HCT116 (cell line): Measurements from ENCODE around the gene MOV10L1. TPM values are rescaled to one million over a fixed set of nuclear protein-coding genes. Genes with fewer than 3 reads are reported as not detected.

Experiments used
- ATAC-seq: fragments of 200-7000 bp; cut with Tn5 transposase; 2 replicates; pipeline ENCODE4 v1.9.1; 2020; ENCODE audit warnings: mild to moderate bottlenecking, moderate library complexity
- BruUV-seq: library from RNA; stranded (reverse); fragments of 400-500 nt; replicated peaks from 2 replicates; lab custom pipeline; 2021; lab: Mats Ljungman, UMichigan
- CTCF ChIA-PET: fragments of 300-600 bp; sonication (Branson Sonifier 250); formaldehyde crosslinking; loops from one replicate; lab custom pipeline; 2021; ENCODE audit warnings: antibody characterized with exemption; lab: Charles Lee
- POLR2A ChIA-PET: fragments of 300-600, 350-600 bp; sonication (Branson Sonifier 250); formaldehyde crosslinking; loops from one replicate; lab custom pipeline; 2021; ENCODE audit warnings: antibody characterized with exemption; lab: Charles Lee
- RAD21 ChIA-PET, 2 experiments: fragments of 300-600 bp; sonication (Branson Sonifier 250); formaldehyde crosslinking; loops; one replicate each; lab custom pipeline; 2023; ENCODE audit warnings: low total read pairs in 2 of 2; ENCODE audit not compliant: uncharacterized antibody in 2 of 2, unreplicated experiment in 2 of 2, low non-redundant PET in 1 of 2; lab: Charles Lee
- DNase-seq: peaks from one replicate; pipeline ENCODE4 v3.0.0-alpha.2; 2010; ENCODE audit warnings: low read depth, low spot score
- H2AFZ ChIP-seq: fragments of 200-600 bp; shearing (Covaris generic), sonication (generic); 2 replicates; pipeline ENCODE4 v1.6.1; 2017; ENCODE audit warnings: low read depth, mixed run types, mixed read lengths, antibody characterized with exemption, low read length; ENCODE audit not compliant: poor library complexity, severe bottlenecking
- H3K27ac ChIP-seq: 2 replicates; pipeline ENCODE4 v1.5.1; 2012; ENCODE audit warnings: low read depth, low read length
- H3K27me3 ChIP-seq: fragments of 200-600 bp; sonication (generic); 2 replicates; pipeline ENCODE4 v1.6.1; 2016; ENCODE audit warnings: mixed run types, low read length, mixed read lengths; ENCODE audit not compliant: insufficient read depth
- H3K36me3 ChIP-seq, 2 experiments: fragments of 200-500 bp in 1 of 2; fragments of 200-600 bp in 1 of 2; sonication (Bioruptor generic) in 1 of 2; sonication (generic) in 1 of 2; 2 replicates each; pipeline versions ENCODE4 v1.5.1 to v1.6.1; 2014 to 2016; ENCODE audit warnings: low read length in 2 of 2, inconsistent platforms in 1 of 2, mixed read lengths in 1 of 2, mixed run types in 1 of 2; ENCODE audit not compliant: insufficient read depth in 2 of 2, control insufficient read depth in 1 of 2
- H3K4me1 ChIP-seq, 2 experiments: fragments of 200-600 bp in 1 of 2; sonication (generic) in 1 of 2; 2 replicates each; pipeline versions ENCODE4 v1.5.1 to v1.6.1; 2012 to 2017; ENCODE audit warnings: low read length in 2 of 2, inconsistent platforms in 1 of 2, mild to moderate bottlenecking in 1 of 2, mixed read lengths in 1 of 2, mixed run types in 1 of 2, moderate library complexity in 1 of 2; ENCODE audit not compliant: insufficient read depth in 2 of 2, control insufficient read depth in 1 of 2
- H3K4me2 ChIP-seq: fragments of 200-600 bp; sonication (generic); 2 replicates; pipeline ENCODE4 v1.6.1; 2017; ENCODE audit warnings: mixed run types, low read length, mixed read lengths
- H3K4me3 ChIP-seq, 2 experiments: fragments of 200-600 bp in 1 of 2; sonication (generic) in 1 of 2; replicated peaks in 1 of 2; 2 replicates each; pipeline ENCODE4 v1.5.1; 2011 to 2016; ENCODE audit warnings: low read length in 2 of 2, control low read depth in 1 of 2, low read depth in 1 of 2, mild to moderate bottlenecking in 1 of 2, mixed read lengths in 1 of 2, mixed run types in 1 of 2
- H3K79me2 ChIP-seq: fragments of 200-600 bp; sonication (generic); 2 replicates; pipeline ENCODE4 v1.6.1; 2017; ENCODE audit warnings: mild to moderate bottlenecking, mixed run types, low read length, moderate library complexity, mixed read lengths; ENCODE audit not compliant: insufficient read depth
- H3K9ac ChIP-seq: fragments of 200-600 bp; sonication (generic); 2 replicates; pipeline ENCODE4 v1.6.1; 2016; ENCODE audit warnings: low read length, mixed read lengths
- H3K9me2 ChIP-seq: fragments of 200-600 bp; sonication (generic), shearing (Covaris generic); 2 replicates; pipeline ENCODE4 v1.6.1; 2017; ENCODE audit warnings: mixed run types, mild to moderate bottlenecking, moderate library complexity; ENCODE audit not compliant: insufficient read depth
- H3K9me3 ChIP-seq, 2 experiments: fragments of 200-500 bp in 1 of 2; fragments of 200-600 bp in 1 of 2; sonication (Bioruptor generic) in 1 of 2; sonication (generic) in 1 of 2; 2 replicates each; pipeline ENCODE4 v1.6.1; 2014 to 2017; ENCODE audit warnings: low read length in 2 of 2, mixed read lengths in 2 of 2, inconsistent platforms in 1 of 2, low read depth in 1 of 2, mild to moderate bottlenecking in 1 of 2, mixed run types in 1 of 2, moderate library complexity in 1 of 2; ENCODE audit not compliant: control insufficient read depth in 1 of 2, insufficient read depth in 1 of 2
- H4K20me1 ChIP-seq: fragments of 200-600 bp; sonication (generic), shearing (Covaris generic); 2 replicates; pipeline ENCODE4 v1.6.1; 2017; ENCODE audit warnings: mixed run types, mild to moderate bottlenecking, moderate library complexity; ENCODE audit not compliant: insufficient read depth
- CEBPB ChIP-seq: IDR thresholded peaks from 2 replicates; pipeline ENCODE4 v1.6.1; 2012; ENCODE audit warnings: low read depth
- ELF1 ChIP-seq: IDR thresholded peaks from 2 replicates; pipeline ENCODE4 v1.6.1; 2012; ENCODE audit warnings: low read depth, borderline replicate concordance
- EZH2 ChIP-seq: fragments of 200-600 bp; sonication (generic); IDR thresholded peaks from 2 replicates; pipeline ENCODE4 v1.6.1; 2017; ENCODE audit warnings: antibody characterized with exemption, mixed run types
- EZH2phosphoT487 ChIP-seq: fragments of 200-600 bp; IDR thresholded peaks from 2 replicates; pipeline ENCODE4 v1.6.1; 2018; ENCODE audit warnings: antibody characterized with exemption, borderline replicate concordance
- FOSL1 ChIP-seq: IDR thresholded peaks from 2 replicates; pipeline ENCODE4 v1.6.1; 2012; ENCODE audit warnings: low read depth
- JUND ChIP-seq: IDR thresholded peaks from 2 replicates; pipeline ENCODE4 v1.6.1; 2012
- POLR2AphosphoS5 ChIP-seq: IDR thresholded peaks from 2 replicates; pipeline ENCODE4 v1.6.1; 2011; ENCODE audit warnings: mild to moderate bottlenecking, low read depth, low read length, moderate library complexity
- RAD21 ChIP-seq: IDR thresholded peaks from 2 replicates; pipeline ENCODE4 v1.6.1; 2012; ENCODE audit warnings: low read depth, mild to moderate bottlenecking
- SIN3A ChIP-seq: IDR thresholded peaks from 2 replicates; pipeline ENCODE4 v1.6.1; 2012; ENCODE audit warnings: low read depth
- SP1 ChIP-seq: IDR thresholded peaks from 2 replicates; pipeline ENCODE4 v1.6.1; 2012; ENCODE audit warnings: low read depth
- SRF ChIP-seq: IDR thresholded peaks from 2 replicates; pipeline ENCODE4 v1.6.1; 2012; ENCODE audit warnings: low read depth
- YY1 ChIP-seq: IDR thresholded peaks from 2 replicates; pipeline ENCODE4 v1.6.1; 2011; ENCODE audit warnings: low read length, low read depth, moderate library complexity, mild to moderate bottlenecking; ENCODE audit not compliant: insufficient replicate concordance; ENCODE audit errors: extremely low read depth
- ZFX ChIP-seq: fragments of 450-650 bp; IDR thresholded peaks from 2 replicates; pipeline ENCODE4 v1.6.1; 2017
- ZNF274 ChIP-seq: fragments of 200-500 bp; sonication (Bioruptor generic); IDR thresholded peaks from 2 replicates; pipeline ENCODE4 v1.6.1; 2014; ENCODE audit warnings: mild to moderate bottlenecking, low read depth, low read length, inconsistent platforms
- intact Hi-C: fragments of 100-400 bp; cut with micrococcal nuclease; formaldehyde crosslinking; loops from 2 replicates; pipeline ENCODE4 v1.10.0; 2022
- total RNA-seq: library from RNA; stranded (reverse); gene quantifications from one replicate; pipeline ENCODE4 v1.2.1, GENCODE V29; 2021; ENCODE audit not compliant: unreplicated experiment
- TF ChIP-seq, protein P1 (sequence below): IDR thresholded peaks from 2 replicates; pipeline ENCODE4 v1.6.1; 2012; ENCODE audit warnings: low read depth
- TF ChIP-seq, protein P2 (sequence below): IDR thresholded peaks from 2 replicates; pipeline ENCODE4 v1.6.1; 2012
- TF ChIP-seq, protein P3 (sequence below): IDR thresholded peaks from 2 replicates; pipeline ENCODE4 v1.6.1; 2011; ENCODE audit warnings: mild to moderate bottlenecking, low read length, moderate library complexity; ENCODE audit not compliant: insufficient replicate concordance; ENCODE audit errors: extremely low read depth
- TF ChIP-seq, protein P4 (sequence below), 3 experiments: fragments of 200-600 bp in 1 of 3; sonication (generic) in 1 of 3; IDR thresholded peaks in 2 of 3; conservative IDR thresholded peaks in 1 of 3; 2 replicates each; pipeline ENCODE4 v1.5.1; 2012 to 2017; ENCODE audit warnings: low read depth in 2 of 3, low read length in 2 of 3, antibody characterized with exemption in 1 of 3, borderline replicate concordance in 1 of 3, control low read depth in 1 of 3, mild to moderate bottlenecking in 1 of 3, mixed read lengths in 1 of 3, mixed run types in 1 of 3, moderate library complexity in 1 of 3; ENCODE audit not compliant: insufficient read depth in 1 of 3
- TF ChIP-seq, protein P5 (sequence below): IDR thresholded peaks from 2 replicates; pipeline ENCODE4 v1.6.1; 2012

MOV10L1 gene
- total RNA-seq, 1 experiment from 2014 or later, result not detected

DNA sequence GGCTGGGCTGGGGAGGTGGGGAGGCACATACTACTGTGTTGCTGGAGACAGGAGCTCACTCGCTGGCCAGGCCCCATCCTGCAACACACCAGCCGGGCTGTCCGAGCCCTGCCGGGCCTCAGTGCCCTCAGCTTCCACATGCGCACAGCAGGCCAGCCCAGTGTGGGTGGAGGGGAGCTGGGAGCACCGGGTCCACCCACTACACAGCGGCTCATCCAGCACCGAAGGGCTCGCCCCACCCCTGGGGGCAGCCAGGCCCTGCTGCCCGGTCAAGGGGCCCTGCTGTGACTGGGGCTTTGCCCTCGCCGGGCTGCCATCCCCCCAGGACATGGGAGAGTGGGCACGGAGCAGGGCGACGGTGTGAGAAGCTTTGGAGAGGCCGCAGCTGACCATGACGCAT lies 41.0 kb upstream of the MOV10L1 start:
- H3K27me3 ChIP-seq, result no peaks in the 10 kb centered on the region

More for the DNA sequence above, 41.0 kb upstream of the MOV10L1 start:
- ChIA-PET POLR2A (no interaction called here), RAD21 (no interaction called here), CTCF (no interaction called here)
- Histone ChIP-seq H3K9me3 (no peaks in the 10 kb centered on the region), H3K4me1 (no peaks in the 10 kb centered on the region), H3K36me3 (no peaks in the 10 kb centered on the region), H3K4me3 (no peak overlapping the region), H2AFZ (no peak overlapping the region), H3K27ac (no peak overlapping the region), H4K20me1 (no peaks in the 10 kb centered on the region), H3K79me2 (no peaks in the 10 kb centered on the region), H3K4me2 (no peak overlapping the region), H3K9me2 (no peaks in the 10 kb centered on the region), H3K9ac (no peak overlapping the region)
- no TSS peak for BruUV-seq
- DNase-seq (no peak), ATAC-seq (no peak)
- TF ChIP-seq, protein P1, sequence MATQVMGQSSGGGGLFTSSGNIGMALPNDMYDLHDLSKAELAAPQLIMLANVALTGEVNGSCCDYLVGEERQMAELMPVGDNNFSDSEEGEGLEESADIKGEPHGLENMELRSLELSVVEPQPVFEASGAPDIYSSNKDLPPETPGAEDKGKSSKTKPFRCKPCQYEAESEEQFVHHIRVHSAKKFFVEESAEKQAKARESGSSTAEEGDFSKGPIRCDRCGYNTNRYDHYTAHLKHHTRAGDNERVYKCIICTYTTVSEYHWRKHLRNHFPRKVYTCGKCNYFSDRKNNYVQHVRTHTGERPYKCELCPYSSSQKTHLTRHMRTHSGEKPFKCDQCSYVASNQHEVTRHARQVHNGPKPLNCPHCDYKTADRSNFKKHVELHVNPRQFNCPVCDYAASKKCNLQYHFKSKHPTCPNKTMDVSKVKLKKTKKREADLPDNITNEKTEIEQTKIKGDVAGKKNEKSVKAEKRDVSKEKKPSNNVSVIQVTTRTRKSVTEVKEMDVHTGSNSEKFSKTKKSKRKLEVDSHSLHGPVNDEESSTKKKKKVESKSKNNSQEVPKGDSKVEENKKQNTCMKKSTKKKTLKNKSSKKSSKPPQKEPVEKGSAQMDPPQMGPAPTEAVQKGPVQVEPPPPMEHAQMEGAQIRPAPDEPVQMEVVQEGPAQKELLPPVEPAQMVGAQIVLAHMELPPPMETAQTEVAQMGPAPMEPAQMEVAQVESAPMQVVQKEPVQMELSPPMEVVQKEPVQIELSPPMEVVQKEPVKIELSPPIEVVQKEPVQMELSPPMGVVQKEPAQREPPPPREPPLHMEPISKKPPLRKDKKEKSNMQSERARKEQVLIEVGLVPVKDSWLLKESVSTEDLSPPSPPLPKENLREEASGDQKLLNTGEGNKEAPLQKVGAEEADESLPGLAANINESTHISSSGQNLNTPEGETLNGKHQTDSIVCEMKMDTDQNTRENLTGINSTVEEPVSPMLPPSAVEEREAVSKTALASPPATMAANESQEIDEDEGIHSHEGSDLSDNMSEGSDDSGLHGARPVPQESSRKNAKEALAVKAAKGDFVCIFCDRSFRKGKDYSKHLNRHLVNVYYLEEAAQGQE, result no peak
- no peak for TF ChIP-seq SRF
- no peak for TF ChIP-seq POLR2AphosphoS5
- TF ChIP-seq FOSL1, result no peak
- TF ChIP-seq CEBPB, result no peak
- no peak for TF ChIP-seq YY1
- no peak for TF ChIP-seq ZNF274
- TF ChIP-seq, protein P2, sequence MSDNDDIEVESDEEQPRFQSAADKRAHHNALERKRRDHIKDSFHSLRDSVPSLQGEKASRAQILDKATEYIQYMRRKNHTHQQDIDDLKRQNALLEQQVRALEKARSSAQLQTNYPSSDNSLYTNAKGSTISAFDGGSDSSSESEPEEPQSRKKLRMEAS, result no peak
- TF ChIP-seq ZFX, result no peak
- no peak for TF ChIP-seq JUND
- no peak for TF ChIP-seq SIN3A
- TF ChIP-seq EZH2, result no peak
- TF ChIP-seq, protein P3, sequence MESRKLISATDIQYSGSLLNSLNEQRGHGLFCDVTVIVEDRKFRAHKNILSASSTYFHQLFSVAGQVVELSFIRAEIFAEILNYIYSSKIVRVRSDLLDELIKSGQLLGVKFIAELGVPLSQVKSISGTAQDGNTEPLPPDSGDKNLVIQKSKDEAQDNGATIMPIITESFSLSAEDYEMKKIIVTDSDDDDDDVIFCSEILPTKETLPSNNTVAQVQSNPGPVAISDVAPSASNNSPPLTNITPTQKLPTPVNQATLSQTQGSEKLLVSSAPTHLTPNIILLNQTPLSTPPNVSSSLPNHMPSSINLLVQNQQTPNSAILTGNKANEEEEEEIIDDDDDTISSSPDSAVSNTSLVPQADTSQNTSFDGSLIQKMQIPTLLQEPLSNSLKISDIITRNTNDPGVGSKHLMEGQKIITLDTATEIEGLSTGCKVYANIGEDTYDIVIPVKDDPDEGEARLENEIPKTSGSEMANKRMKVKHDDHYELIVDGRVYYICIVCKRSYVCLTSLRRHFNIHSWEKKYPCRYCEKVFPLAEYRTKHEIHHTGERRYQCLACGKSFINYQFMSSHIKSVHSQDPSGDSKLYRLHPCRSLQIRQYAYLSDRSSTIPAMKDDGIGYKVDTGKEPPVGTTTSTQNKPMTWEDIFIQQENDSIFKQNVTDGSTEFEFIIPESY, result no peak
- no peak for TF ChIP-seq RAD21
- TF ChIP-seq, protein P4, sequence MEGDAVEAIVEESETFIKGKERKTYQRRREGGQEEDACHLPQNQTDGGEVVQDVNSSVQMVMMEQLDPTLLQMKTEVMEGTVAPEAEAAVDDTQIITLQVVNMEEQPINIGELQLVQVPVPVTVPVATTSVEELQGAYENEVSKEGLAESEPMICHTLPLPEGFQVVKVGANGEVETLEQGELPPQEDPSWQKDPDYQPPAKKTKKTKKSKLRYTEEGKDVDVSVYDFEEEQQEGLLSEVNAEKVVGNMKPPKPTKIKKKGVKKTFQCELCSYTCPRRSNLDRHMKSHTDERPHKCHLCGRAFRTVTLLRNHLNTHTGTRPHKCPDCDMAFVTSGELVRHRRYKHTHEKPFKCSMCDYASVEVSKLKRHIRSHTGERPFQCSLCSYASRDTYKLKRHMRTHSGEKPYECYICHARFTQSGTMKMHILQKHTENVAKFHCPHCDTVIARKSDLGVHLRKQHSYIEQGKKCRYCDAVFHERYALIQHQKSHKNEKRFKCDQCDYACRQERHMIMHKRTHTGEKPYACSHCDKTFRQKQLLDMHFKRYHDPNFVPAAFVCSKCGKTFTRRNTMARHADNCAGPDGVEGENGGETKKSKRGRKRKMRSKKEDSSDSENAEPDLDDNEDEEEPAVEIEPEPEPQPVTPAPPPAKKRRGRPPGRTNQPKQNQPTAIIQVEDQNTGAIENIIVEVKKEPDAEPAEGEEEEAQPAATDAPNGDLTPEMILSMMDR (IDR thresholded peaks at IDR 0.05 in 2 of 3, conservative IDR thresholded peaks at IDR 0.05 in 1 of 3; ENCODE audit: borderline replicate concordance in 1 of 3, insufficient read depth in 1 of 3, low read depth in 2 of 3, low read length in 2 of 3), result no peak
- no peak for TF ChIP-seq EZH2phosphoT487
- TF ChIP-seq, protein P5, sequence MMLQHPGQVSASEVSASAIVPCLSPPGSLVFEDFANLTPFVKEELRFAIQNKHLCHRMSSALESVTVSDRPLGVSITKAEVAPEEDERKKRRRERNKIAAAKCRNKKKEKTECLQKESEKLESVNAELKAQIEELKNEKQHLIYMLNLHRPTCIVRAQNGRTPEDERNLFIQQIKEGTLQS, result no peak
- no peak for TF ChIP-seq SP1
- TF ChIP-seq ELF1, result no peak
- intact Hi-C loops, result no loop called here
